HepG2 (cell line): ENCODE data around the gene U2AF2. TPM values are rescaled to one million over a fixed set of nuclear protein-coding genes. Genes with fewer than 3 reads are reported as not detected.

Source experiments
- BORCS8-MEF2B ChIP-seq: sonication (generic); formaldehyde crosslinking; IDR thresholded peaks from 2 replicates; pipeline ENCODE4 v1.8.0; 2022; ENCODE audit warnings: mild to moderate bottlenecking, missing genetic modification reagents
- GTF3A ChIP-seq: sonication (generic); formaldehyde crosslinking; conservative IDR thresholded peaks from 2 replicates; pipeline ENCODE4 v1.4.0; 2020; ENCODE audit warnings: mild to moderate bottlenecking, missing genetic modification reagents
- SAP130 ChIP-seq: IDR thresholded peaks from 2 replicates; pipeline ENCODE4 v1.6.1; 2016; ENCODE audit warnings: low read depth
- polyA plus RNA-seq, 8 experiments: library from polyadenylated mRNA; depleted of rRNA in 3 of 8; stranded (reverse) in 7 of 8; unstranded in 1 of 8; fragments of >200 nt; fragmentation: Illumina TruSeq in 4 of 8; extraction: Trizol in 4 of 8; gene quantifications; 2 replicates each; pipeline versions ENCODE4 v1.2.1 to v1.2.3, GENCODE V29; 2011 to 2016; ENCODE audit warnings: low read depth in 4 of 8, missing spikeins in 1 of 8, mixed read lengths in 1 of 8; ENCODE audit not compliant: insufficient read depth in 1 of 8
- total RNA-seq, 5 experiments: library from RNA; depleted of rRNA; stranded (reverse); fragments of >200 nt; fragmentation: Illumina TruSeq; extraction: Trizol; gene quantifications; 2 replicates each; pipeline ENCODE4 v1.2.3, GENCODE V29; 2016; ENCODE audit warnings: low read depth in 1 of 5
- TF ChIP-seq, protein P1 (sequence below): sonication (generic); formaldehyde crosslinking; IDR thresholded peaks from one replicate; pipeline ENCODE4 v1.5.1; 2020; ENCODE audit warnings: mild to moderate bottlenecking, missing genetic modification reagents; ENCODE audit errors: not compliant biosample characterization
- TF ChIP-seq, protein P2 (sequence below): sonication (generic); formaldehyde crosslinking; IDR thresholded peaks from 2 replicates; pipeline ENCODE4 v1.5.0; 2020; ENCODE audit warnings: missing genetic modification reagents
- TF ChIP-seq, protein P3 (sequence below): sonication (generic); formaldehyde crosslinking; IDR thresholded peaks from 2 replicates; pipeline ENCODE4 v1.4.0; 2020; ENCODE audit warnings: mild to moderate bottlenecking, missing genetic modification reagents
- TF ChIP-seq, protein P4 (sequence below): sonication (generic); formaldehyde crosslinking; IDR thresholded peaks from 2 replicates; pipeline ENCODE4 v1.5.0; 2020; ENCODE audit warnings: mild to moderate bottlenecking, missing genetic modification reagents, borderline replicate concordance

U2AF2 gene
- total and polyA plus RNA-seq, 2 of the 13 experiments (the other 11 are each of a cell fraction or from before 2014, with no cell fraction given), result 84.3 to 124 TPM

DNA sequence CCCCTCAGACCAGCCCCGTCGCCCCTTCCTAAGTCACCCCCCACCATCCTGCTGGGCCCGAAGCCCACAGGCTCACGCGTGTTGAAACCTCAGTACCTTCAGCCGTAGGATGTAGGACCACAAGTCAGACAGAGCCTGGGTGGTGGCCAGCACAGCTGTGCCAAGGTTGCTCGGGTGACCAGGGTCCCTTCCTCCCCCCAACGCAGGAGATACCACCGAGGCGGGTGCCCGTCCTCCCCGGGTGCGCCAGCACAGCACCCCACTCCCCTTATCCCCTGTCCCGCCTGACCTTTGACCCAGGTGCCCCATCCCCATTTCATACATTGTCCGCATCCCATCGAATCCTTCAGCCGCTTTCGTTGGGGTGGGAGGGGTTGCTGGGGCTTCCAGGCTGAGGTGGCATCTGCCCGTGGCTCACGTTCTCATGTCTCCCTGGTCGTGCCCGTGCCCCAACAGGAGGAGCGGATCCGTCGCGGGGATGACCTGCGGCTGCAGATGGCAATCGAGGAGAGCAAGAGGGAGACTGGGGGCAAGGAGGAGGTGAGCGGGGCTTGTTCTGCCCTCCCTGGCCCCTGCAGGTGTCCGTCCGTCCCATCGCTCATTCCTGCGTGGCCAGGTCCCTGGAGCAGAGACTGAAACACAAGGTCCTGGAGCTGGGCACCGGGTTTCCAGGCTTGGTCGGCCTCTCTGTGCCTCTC, 34.7 kb downstream of the U2AF2 start (continued):
- TF ChIP-seq, protein P1, sequence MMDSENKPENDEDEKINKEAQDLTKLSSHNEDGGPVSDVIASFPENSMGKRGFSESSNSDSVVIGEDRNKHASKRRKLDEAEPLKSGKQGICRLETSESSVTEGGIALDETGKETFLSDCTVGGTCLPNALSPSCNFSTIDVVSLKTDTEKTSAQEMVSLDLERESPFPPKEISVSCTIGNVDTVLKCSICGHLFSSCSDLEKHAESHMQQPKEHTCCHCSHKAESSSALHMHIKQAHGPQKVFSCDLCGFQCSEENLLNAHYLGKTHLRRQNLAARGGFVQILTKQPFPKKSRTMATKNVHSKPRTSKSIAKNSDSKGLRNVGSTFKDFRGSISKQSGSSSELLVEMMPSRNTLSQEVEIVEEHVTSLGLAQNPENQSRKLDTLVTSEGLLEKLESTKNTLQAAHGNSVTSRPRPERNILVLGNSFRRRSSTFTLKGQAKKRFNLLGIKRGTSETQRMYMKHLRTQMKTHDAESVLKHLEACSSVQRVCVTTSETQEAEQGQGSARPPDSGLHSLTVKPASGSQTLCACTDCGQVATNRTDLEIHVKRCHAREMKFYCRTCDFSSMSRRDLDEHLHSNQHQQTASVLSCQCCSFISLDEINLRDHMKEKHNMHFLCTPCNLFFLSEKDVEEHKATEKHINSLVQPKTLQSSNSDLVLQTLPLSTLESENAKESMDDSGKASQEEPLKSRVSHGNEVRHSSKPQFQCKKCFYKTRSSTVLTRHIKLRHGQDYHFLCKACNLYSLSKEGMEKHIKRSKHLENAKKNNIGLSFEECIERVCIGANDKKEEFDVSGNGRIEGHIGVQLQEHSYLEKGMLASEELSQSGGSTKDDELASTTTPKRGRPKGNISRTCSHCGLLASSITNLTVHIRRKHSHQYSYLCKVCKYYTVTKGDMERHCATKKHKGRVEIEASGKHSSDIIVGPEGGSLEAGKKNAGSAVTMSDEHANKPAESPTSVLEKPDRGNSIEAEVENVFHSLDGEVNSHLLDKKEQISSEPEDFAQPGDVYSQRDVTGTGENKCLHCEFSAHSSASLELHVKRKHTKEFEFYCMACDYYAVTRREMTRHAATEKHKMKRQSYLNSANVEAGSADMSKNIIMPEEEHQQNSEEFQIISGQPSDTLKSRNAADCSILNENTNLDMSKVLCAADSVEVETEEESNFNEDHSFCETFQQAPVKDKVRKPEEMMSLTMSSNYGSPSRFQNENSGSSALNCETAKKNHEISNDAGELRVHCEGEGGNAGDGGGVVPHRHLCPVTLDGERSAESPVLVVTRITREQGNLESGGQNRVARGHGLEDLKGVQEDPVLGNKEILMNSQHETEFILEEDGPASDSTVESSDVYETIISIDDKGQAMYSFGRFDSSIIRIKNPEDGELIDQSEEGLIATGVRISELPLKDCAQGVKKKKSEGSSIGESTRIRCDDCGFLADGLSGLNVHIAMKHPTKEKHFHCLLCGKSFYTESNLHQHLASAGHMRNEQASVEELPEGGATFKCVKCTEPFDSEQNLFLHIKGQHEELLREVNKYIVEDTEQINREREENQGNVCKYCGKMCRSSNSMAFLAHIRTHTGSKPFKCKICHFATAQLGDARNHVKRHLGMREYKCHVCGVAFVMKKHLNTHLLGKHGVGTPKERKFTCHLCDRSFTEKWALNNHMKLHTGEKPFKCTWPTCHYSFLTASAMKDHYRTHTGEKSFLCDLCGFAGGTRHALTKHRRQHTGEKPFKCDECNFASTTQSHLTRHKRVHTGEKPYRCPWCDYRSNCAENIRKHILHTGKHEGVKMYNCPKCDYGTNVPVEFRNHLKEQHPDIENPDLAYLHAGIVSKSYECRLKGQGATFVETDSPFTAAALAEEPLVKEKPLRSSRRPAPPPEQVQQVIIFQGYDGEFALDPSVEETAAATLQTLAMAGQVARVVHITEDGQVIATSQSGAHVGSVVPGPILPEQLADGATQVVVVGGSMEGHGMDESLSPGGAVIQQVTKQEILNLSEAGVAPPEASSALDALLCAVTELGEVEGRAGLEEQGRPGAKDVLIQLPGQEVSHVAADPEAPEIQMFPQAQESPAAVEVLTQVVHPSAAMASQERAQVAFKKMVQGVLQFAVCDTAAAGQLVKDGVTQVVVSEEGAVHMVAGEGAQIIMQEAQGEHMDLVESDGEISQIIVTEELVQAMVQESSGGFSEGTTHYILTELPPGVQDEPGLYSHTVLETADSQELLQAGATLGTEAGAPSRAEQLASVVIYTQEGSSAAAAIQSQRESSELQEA (CRISPR knock-in tag), result no peak
- TF ChIP-seq GTF3A (no peak), SAP130 (CRISPR knock-in tag) (no peak), BORCS8-MEF2B (CRISPR knock-in tag) (no peak)
- TF ChIP-seq, protein P2, sequence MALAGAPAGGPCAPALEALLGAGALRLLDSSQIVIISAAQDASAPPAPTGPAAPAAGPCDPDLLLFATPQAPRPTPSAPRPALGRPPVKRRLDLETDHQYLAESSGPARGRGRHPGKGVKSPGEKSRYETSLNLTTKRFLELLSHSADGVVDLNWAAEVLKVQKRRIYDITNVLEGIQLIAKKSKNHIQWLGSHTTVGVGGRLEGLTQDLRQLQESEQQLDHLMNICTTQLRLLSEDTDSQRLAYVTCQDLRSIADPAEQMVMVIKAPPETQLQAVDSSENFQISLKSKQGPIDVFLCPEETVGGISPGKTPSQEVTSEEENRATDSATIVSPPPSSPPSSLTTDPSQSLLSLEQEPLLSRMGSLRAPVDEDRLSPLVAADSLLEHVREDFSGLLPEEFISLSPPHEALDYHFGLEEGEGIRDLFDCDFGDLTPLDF, result no peak
- TF ChIP-seq, protein P3, sequence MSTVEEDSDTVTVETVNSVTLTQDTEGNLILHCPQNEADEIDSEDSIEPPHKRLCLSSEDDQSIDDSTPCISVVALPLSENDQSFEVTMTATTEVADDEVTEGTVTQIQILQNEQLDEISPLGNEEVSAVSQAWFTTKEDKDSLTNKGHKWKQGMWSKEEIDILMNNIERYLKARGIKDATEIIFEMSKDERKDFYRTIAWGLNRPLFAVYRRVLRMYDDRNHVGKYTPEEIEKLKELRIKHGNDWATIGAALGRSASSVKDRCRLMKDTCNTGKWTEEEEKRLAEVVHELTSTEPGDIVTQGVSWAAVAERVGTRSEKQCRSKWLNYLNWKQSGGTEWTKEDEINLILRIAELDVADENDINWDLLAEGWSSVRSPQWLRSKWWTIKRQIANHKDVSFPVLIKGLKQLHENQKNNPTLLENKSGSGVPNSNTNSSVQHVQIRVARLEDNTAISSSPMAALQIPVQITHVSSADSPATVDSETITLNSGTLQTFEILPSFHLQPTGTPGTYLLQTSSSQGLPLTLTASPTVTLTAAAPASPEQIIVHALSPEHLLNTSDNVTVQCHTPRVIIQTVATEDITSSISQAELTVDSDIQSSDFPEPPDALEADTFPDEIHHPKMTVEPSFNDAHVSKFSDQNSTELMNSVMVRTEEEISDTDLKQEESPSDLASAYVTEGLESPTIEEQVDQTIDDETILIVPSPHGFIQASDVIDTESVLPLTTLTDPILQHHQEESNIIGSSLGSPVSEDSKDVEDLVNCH (CRISPR knock-in tag), result no peak
- TF ChIP-seq, protein P4, sequence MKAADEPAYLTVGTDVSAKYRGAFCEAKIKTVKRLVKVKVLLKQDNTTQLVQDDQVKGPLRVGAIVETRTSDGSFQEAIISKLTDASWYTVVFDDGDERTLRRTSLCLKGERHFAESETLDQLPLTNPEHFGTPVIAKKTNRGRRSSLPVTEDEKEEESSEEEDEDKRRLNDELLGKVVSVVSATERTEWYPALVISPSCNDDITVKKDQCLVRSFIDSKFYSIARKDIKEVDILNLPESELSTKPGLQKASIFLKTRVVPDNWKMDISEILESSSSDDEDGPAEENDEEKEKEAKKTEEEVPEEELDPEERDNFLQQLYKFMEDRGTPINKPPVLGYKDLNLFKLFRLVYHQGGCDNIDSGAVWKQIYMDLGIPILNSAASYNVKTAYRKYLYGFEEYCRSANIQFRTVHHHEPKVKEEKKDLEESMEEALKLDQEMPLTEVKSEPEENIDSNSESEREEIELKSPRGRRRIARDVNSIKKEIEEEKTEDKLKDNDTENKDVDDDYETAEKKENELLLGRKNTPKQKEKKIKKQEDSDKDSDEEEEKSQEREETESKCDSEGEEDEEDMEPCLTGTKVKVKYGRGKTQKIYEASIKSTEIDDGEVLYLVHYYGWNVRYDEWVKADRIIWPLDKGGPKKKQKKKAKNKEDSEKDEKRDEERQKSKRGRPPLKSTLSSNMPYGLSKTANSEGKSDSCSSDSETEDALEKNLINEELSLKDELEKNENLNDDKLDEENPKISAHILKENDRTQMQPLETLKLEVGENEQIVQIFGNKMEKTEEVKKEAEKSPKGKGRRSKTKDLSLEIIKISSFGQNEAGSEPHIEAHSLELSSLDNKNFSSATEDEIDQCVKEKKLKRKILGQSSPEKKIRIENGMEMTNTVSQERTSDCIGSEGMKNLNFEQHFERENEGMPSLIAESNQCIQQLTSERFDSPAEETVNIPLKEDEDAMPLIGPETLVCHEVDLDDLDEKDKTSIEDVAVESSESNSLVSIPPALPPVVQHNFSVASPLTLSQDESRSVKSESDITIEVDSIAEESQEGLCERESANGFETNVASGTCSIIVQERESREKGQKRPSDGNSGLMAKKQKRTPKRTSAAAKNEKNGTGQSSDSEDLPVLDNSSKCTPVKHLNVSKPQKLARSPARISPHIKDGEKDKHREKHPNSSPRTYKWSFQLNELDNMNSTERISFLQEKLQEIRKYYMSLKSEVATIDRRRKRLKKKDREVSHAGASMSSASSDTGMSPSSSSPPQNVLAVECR (CRISPR knock-in tag), result no peak
